Spleen (tissue), 11 donors: ENCODE measurements around the gene GMDS. TPM values are rescaled to one million over a fixed set of nuclear protein-coding genes. Genes with fewer than 3 reads are reported as not detected.

Experiments
- DNase-seq: peaks from one replicate; pipeline ENCODE4 v3.0.0-alpha.2; 2020
- H3K27ac ChIP-seq, 8 donors: fragments of 200-600 bp; sonication (generic) in 7 of 8; 1 replicate in 4 of 8; 2 replicates in 4 of 8; pipeline versions ENCODE4 v1.5.0 to v1.8.0; 2016 to 2021; ENCODE audit warnings: inconsistent platforms in 4 of 8, mild to moderate bottlenecking in 4 of 8, moderate library complexity in 1 of 8
- H3K27me3 ChIP-seq, 7 donors: fragments of 200-600 bp; sonication (generic) in 6 of 7; replicated peaks in 1 of 7; 1 replicate in 4 of 7; 2 replicates in 3 of 7; pipeline versions ENCODE4 v1.5.0 to v1.8.0; 2016 to 2021; ENCODE audit warnings: inconsistent platforms in 3 of 7, mild to moderate bottlenecking in 1 of 7
- H3K36me3 ChIP-seq, 6 donors: fragments of 200-600 bp; sonication (generic) in 5 of 6; 1 replicate in 4 of 6; 2 replicates in 2 of 6; pipeline versions ENCODE4 v1.5.0 to v1.8.0; 2016 to 2021; ENCODE audit warnings: inconsistent platforms in 2 of 6
- H3K4me1 ChIP-seq, 6 donors: fragments of 200-600 bp; sonication (generic) in 5 of 6; 1 replicate in 3 of 6; 2 replicates in 3 of 6; pipeline versions ENCODE4 v1.5.0 to v1.8.0; 2016 to 2021; ENCODE audit warnings: inconsistent platforms in 3 of 6
- H3K4me3 ChIP-seq, 8 donors: fragments of 200-600 bp; sonication (generic) in 7 of 8; 1 replicate in 4 of 8; 2 replicates in 4 of 8; pipeline versions ENCODE4 v1.5.0 to v1.8.0; 2016 to 2021; ENCODE audit warnings: inconsistent platforms in 4 of 8, mild to moderate bottlenecking in 4 of 8, moderate library complexity in 2 of 8
- H3K9me3 ChIP-seq, 8 donors: fragments of 200-600 bp; sonication (generic) in 7 of 8; 1 replicate in 4 of 8; 2 replicates in 4 of 8; pipeline versions ENCODE4 v1.5.0 to v1.8.0; 2016 to 2021; ENCODE audit warnings: inconsistent platforms in 4 of 8
- CTCF ChIP-seq, 11 experiments: fragments of 200-600 bp in 7 of 11; fragments of 450-650 bp in 4 of 11; sonication (generic) in 4 of 11; IDR thresholded peaks in 8 of 11; conservative IDR thresholded peaks in 3 of 11; 1 replicate in 7 of 11; 2 replicates in 4 of 11; pipeline versions ENCODE4 v1.4.0 to v1.8.0; 2016 to 2021; ENCODE audit warnings: antibody characterized with exemption in 11 of 11, inconsistent platforms in 4 of 11, mild to moderate bottlenecking in 1 of 11
- POLR2A ChIP-seq, 3 donors: fragments of 450-650 bp; IDR thresholded peaks; one replicate each; pipeline ENCODE4 v1.5.1; 2017; ENCODE audit warnings: antibody characterized with exemption in 3 of 3, mild to moderate bottlenecking in 1 of 3
- POLR2AphosphoS5 ChIP-seq, 3 donors: sonication (generic); formaldehyde crosslinking; IDR thresholded peaks; one replicate each; pipeline ENCODE4 v1.5.1; 2017; ENCODE audit warnings: antibody characterized with exemption in 3 of 3
- WGBS, 5 donors: extraction: QIAGEN DNeasy Blood & Tissue Kit in 3 of 5; methylation state at CpG; one replicate each; pipeline versions ENCODE4 v1.1.5 to v1.1.7; 2013 to 2018; 5-methylcytosine and 5-hydroxymethylcytosine counted together
- intact Hi-C: fragments of 100-400 bp; cut with DNase I; formaldehyde crosslinking; loops from one replicate; pipeline ENCODE4 v1.15.0; 2023; ENCODE audit warnings: low total_unique reads
- polyA plus RNA-seq, 3 donors: library from polyadenylated mRNA; stranded (reverse); fragments of 200-250 nt; gene quantifications; one replicate each; pipeline ENCODE4 v1.2.1, GENCODE V29; 2013
- total RNA-seq, 7 donors: library from RNA; depleted of rRNA in 3 of 7; stranded (reverse); fragments of >200 nt in 3 of 7; fragmentation: NEBNext Ultra II Directional in 4 of 7; extraction: Animal tissue kit (Norgen Biotek cat#: 25700) in 4 of 7; gene quantifications; one replicate each; pipeline versions ENCODE4 v1.1.0 to v1.2.1, GENCODE V29; 2016 to 2021
- donor health status: healthy with polysubstance abuse.
- donor health status: DM: no; HTN: no; CAD: no; lungs with moderate emphysema.
- donor health status: DM: no; HTN: no; CAD: no.
- donor health status: Bipolar disorder and iron deficiency.
- donor health status: healthy.
- donor health status: DM: no; HTN: no; CAD: no.
- donor health status: DM: yes; HTN: yes; CAD: no.

The GMDS gene
- total and polyA plus RNA-seq, 10 donors = 9.1 to 30.8 (median 17.7) TPM

DNA sequence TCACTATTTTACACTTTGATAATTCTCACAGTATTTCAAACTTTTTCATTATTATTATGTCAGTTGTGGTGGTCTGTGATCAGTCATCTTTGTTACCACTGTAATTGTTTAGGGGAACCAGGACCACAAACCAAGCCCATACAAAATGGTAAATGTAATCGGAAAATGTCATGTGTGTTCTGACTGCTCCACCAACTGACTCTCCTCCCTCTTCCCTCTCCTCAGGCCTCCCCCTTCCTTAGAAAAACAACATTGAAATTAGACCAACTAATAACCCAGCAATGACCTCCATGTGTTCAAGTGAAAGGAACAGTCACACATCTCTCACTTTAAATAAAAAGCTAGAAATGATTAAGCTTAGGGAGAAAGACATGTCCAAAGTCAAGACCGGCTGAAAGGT is 63.8 kb downstream of the GMDS start:
- intact Hi-C loops = no loop called here
- TF ChIP-seq POLR2A (IDR thresholded peaks at IDR 0.05) = no peak
- no peak for TF ChIP-seq POLR2AphosphoS5 (IDR thresholded peaks at IDR 0.05)
- TF ChIP-seq CTCF (IDR thresholded peaks at IDR 0.05 in 8 of 11, conservative IDR thresholded peaks at IDR 0.05 in 3 of 11) = no peak
- Histone ChIP-seq H3K27me3 (no peaks in the 10 kb centered on the region), H3K4me1 (no peaks in the 10 kb centered on the region), H3K9me3 (peaks cover 0 to 12% (median 8%) of the 10 kb centered on the region in 8 donors), H3K36me3 (no peaks in the 10 kb centered on the region), H3K4me3 (no peak overlapping the region), H3K27ac (no peak overlapping the region)
- 75 to 92% (median 83%) methylated on average over 2 of the region's 2 CpGs for WGBS, 5 donors
- no peak for DNase-seq

- no peaks in the 10 kb centered on the region for H3K36me3 ChIP-seq
- no peak for TF ChIP-seq POLR2A (IDR thresholded peaks at IDR 0.05)
- TF ChIP-seq CTCF (IDR thresholded peaks at IDR 0.05 in 8 of 11, conservative IDR thresholded peaks at IDR 0.05 in 3 of 11) = no peak
- no peak for TF ChIP-seq POLR2AphosphoS5 (IDR thresholded peaks at IDR 0.05)
- intact Hi-C loops = no loop called here
- DNase-seq = no peak
- H3K4me1 ChIP-seq = no peaks in the 10 kb centered on the region
- H3K27ac ChIP-seq = no peak overlapping the region
- peaks cover 0 to 12% (median 8%) of the 10 kb centered on the region in 8 donors for H3K9me3 ChIP-seq
- no peaks in the 10 kb centered on the region for H3K27me3 ChIP-seq
- H3K4me3 ChIP-seq = no peak overlapping the region
Observed at GRCh38 chr6:2179950-2180349, 65.5 kb downstream of the GMDS start.

DNA sequence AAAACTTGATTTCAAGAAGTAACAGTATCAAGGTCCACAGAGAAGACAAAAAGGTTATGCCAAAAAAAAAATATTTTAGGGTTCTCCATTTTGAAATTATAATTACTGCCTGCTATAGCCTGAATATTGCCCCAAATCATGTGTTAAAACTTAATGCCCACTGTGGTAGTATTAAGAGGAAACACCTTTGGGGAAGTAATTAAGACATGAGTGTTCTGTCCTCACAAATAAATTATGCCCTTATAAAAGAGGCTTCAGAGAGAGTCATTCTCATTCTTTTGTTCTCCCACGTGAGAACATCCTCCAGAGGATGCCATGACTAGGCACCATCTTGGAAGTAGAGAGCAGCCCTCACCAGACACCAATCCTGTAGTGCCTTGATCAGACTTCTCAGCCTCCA is 66.2 kb downstream of the GMDS start:
- TF ChIP-seq CTCF (IDR thresholded peaks at IDR 0.05 in 8 of 11, conservative IDR thresholded peaks at IDR 0.05 in 3 of 11) (no peak), POLR2AphosphoS5 (IDR thresholded peaks at IDR 0.05) (no peak), POLR2A (IDR thresholded peaks at IDR 0.05) (no peak)
- peaks cover 0 to 12% (median 8%) of the 10 kb centered on the region in 8 donors for H3K9me3 ChIP-seq
- no peak overlapping the region for H3K4me3 ChIP-seq
- no peaks in the 10 kb centered on the region for H3K4me1 ChIP-seq
- H3K27ac ChIP-seq = no peak overlapping the region
- WGBS, 5 donors = 25 to 61% (median 34%) methylated on average over 1 of the region's 1 CpG
- intact Hi-C loops = no loop called here
- no peaks in the 10 kb centered on the region for H3K36me3 ChIP-seq
- DNase-seq = no peak
- H3K27me3 ChIP-seq = no peaks in the 10 kb centered on the region

GRCh38 chr6:2178125-2178524 is 67.3 kb downstream of the GMDS start:
- Histone ChIP-seq H3K27ac (no peak overlapping the region), H3K9me3 (peaks cover 0 to 12% (median 8%) of the 10 kb centered on the region in 8 donors), H3K4me1 (peaks cover 0 to 5% (median 0%) of the 10 kb centered on the region in 6 donors), H3K36me3 (no peaks in the 10 kb centered on the region), H3K4me3 (no peak overlapping the region), H3K27me3 (no peaks in the 10 kb centered on the region)
- 94 to 98% (median 98%) methylated on average over 4 of the region's 4 CpGs for WGBS, 5 donors
- no peak for TF ChIP-seq CTCF (IDR thresholded peaks at IDR 0.05 in 8 of 11, conservative IDR thresholded peaks at IDR 0.05 in 3 of 11)
- TF ChIP-seq POLR2AphosphoS5 (IDR thresholded peaks at IDR 0.05) = no peak
- TF ChIP-seq POLR2A (IDR thresholded peaks at IDR 0.05) = no peak
- intact Hi-C loops = no loop called here
- DNase-seq = no peak
